KBM-7 (cell line): ENCODE data around the gene FIZ1.
"Not testable (repeated sequence)": the region's sequence is repeated elsewhere in the genome, so short reads cannot be mapped to it uniquely, and the experiment has no call there.

Source experiments
- DNase-seq: peaks from one replicate; pipeline ENCODE4 v3.0.0-alpha.2; 2015
- in situ Hi-C: fragments of 300-500 bp; cut with MboI; formaldehyde crosslinking; loops from 2 replicates; pipeline ENCODE4 v1.14.3; 2020; ENCODE audit warnings: low sequenced_read_pairs, low pct_unique_long_range_greater_than_20kb, mixed read lengths

Gene FIZ1

GRCh38 chr19:55581145-55581822 is 18.0 kb downstream of the FIZ1 start:
- in situ Hi-C loops, result no loop called here

GRCh38 chr19:55580628-55581144 is 18.6 kb downstream of the FIZ1 start, which contains the start of gene ZNF579:
Gene ZNF579, minus strand, starts transcription at chr19:55580848. Its CDS starts 1,209 bp downstream, at chr19:55579639.
- in situ Hi-C loops, result no loop called here

More at GRCh38 chr19:55581145-55581822, 18.0 kb downstream of the FIZ1 start:
- DNase-seq, result peak; percentile 25

GRCh38 chr19:55579766-55580621 is 19.3 kb downstream of the FIZ1 start:
- no peak for DNase-seq
- in situ Hi-C loops, result no loop called here

More at GRCh38 chr19:55580628-55581144, 18.6 kb downstream of the FIZ1 start, which contains the start of gene ZNF579:
- peak; percentile 91 for DNase-seq

- in situ Hi-C loops, result no loop called here
- no peak for DNase-seq
Observed at GRCh38 chr19:55578761-55579747, 20.3 kb downstream of the FIZ1 start.

GRCh38 chr19:55578031-55578760 is 21.1 kb downstream of the FIZ1 start:
- in situ Hi-C loops, result no loop called here
- no peak for DNase-seq

GRCh38 chr19:55576746-55577145 is 22.6 kb downstream of the FIZ1 start:
- in situ Hi-C loops, result no loop called here
- no peak for DNase-seq

GRCh38 chr19:55573929-55574328 is 25.4 kb downstream of the FIZ1 start:
- DNase-seq, in situ Hi-C loops: not testable (repeated sequence)

- DNase-seq, in situ Hi-C loops: not testable (repeated sequence)
Observed at GRCh38 chr19:55569477-55569876, 29.8 kb downstream of the FIZ1 start.

- in situ Hi-C loops, result no loop called here
- no peak for DNase-seq
Observed at GRCh38 chr19:55567708-55568328, 31.5 kb downstream of the FIZ1 start.

GRCh38 chr19:55566823-55567222 is 32.5 kb downstream of the FIZ1 start:
- in situ Hi-C loops, result no loop called here
- DNase-seq, result no peak

GRCh38 chr19:55563261-55563690 is 36.0 kb downstream of the FIZ1 start:
- no peak for DNase-seq
- in situ Hi-C loops, result no loop called here

- in situ Hi-C loops, result no loop called here
Observed at GRCh38 chr19:55559684-55560083, 39.6 kb downstream of the FIZ1 start.

GRCh38 chr19:55554741-55555152 is 44.6 kb downstream of the FIZ1 start:
- no peak for DNase-seq
- in situ Hi-C loops, result no loop called here

More at GRCh38 chr19:55559684-55560083, 39.6 kb downstream of the FIZ1 start:
- no peak for DNase-seq

- DNase-seq, result no peak
- in situ Hi-C loops, result no loop called here
Observed at GRCh38 chr19:55554302-55554701, 45.0 kb downstream of the FIZ1 start.

- in situ Hi-C loops, result no loop called here
- no peak for DNase-seq
Observed at GRCh38 chr19:55553217-55554182, 45.8 kb downstream of the FIZ1 start.

GRCh38 chr19:55552620-55553019 is 46.7 kb downstream of the FIZ1 start:
- DNase-seq, result no peak
- in situ Hi-C loops, result no loop called here

- in situ Hi-C loops, result no loop called here
- no peak for DNase-seq
Observed at GRCh38 chr19:55552206-55552605, 47.1 kb downstream of the FIZ1 start.
